GM12873 (cell line): ENCODE data around the gene UMODL1.

Experiments used
- CTCF ChIP-seq: IDR thresholded peaks from 2 replicates; pipeline ENCODE4 v1.5.1; 2012; ENCODE audit warnings: low read depth, mild to moderate bottlenecking, moderate library complexity, low read length, control low read depth; ENCODE audit not compliant: insufficient read depth; ENCODE audit errors: missing control alignments

Gene UMODL1

DNA sequence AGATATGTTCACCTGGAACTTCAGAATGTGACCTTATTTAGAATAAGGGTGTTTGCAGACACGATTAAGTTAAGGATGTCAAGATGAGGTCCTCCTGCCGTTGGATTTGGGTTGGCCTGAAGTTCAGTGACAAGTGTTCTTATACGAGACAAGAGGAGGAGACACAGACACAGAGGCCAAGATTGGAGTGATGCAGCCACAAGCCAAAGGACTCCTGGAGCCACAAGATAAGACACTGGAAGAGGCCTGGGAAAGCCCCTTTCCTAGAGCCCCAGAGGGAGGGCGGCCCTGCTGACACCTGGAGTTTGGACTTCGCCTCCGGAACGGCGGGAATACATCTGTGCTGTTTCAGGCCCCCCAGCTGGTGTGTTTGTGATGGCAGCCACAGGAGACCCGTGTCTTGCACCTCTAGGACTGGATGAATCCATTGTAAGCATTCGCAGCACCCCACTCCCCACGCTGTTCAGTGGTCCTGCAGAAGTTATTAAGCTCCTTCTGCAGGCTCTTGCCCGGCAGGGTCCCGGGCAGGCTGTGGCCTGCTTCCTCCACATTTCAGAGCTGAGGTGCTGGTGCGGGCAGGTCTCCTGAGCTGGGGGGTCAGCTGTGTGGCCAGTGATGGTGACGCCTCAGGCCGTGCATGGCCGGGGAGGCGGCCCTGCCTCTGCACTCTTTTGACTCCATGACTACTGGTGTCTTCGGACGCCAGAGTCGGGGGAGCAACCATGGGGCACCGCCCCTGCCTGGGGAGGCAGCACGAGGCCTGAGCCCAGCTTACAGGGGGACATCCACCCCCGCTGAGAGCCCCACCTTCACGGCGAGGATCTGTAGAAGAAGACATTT is 34.6 kb downstream of the UMODL1 start:
- TF ChIP-seq CTCF, result no peak

DNA sequence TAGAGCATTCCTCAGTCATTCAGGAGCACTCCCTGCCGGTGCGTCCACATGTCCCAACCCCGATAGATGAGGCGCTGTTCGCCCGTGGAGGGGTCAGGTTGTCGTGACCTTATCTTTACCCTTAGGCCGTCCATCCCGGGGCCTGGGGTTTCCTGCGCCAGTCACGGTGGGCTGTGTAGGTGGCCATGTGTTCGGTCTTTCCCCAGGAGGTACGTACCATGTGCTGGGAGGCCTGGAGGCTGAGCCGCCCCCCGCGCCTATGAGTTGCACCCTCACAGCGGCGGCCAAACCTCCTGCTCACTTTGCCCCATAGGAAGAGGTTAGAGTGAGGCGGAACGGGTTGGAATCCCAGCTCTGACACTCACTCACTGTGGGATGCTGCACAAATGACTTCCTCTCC is 35.3 kb downstream of the UMODL1 start:
- TF ChIP-seq CTCF, result no peak

DNA sequence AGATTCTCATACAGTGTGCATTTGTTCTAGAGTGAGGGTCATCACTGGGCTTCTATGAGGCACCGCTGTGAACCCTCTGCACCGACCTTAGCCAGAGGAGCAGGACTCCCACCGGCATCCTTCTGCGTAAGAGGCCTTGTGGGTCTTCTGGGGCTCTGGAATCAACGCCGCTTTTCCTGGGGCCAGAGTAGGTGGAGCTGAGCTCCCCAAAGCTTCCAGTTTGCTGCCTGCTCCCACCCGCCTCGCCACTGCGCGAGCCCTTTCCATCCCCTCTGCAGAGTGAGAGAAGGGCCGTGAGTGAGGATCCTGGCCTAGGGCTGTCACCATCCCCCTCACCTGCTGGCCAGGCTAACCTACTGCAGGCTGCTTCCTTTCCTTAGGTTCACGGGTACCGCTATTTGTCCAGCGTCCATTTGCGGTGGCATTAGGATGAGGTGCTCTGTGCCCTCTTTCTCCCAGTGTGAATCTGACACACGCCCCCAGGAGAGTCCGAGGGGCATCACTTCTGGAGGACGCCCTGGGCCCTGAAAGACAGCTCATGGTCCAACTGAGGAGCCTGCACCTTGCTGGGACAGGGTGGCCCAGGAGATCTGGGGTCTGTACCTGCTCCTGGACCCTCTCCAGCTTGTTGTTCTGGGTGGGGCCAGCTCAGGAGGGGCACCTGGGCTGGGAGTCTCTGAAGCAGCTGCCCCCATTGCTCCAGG is 36.2 kb downstream of the UMODL1 start:
- TF ChIP-seq CTCF, result peak; percentile 43

DNA sequence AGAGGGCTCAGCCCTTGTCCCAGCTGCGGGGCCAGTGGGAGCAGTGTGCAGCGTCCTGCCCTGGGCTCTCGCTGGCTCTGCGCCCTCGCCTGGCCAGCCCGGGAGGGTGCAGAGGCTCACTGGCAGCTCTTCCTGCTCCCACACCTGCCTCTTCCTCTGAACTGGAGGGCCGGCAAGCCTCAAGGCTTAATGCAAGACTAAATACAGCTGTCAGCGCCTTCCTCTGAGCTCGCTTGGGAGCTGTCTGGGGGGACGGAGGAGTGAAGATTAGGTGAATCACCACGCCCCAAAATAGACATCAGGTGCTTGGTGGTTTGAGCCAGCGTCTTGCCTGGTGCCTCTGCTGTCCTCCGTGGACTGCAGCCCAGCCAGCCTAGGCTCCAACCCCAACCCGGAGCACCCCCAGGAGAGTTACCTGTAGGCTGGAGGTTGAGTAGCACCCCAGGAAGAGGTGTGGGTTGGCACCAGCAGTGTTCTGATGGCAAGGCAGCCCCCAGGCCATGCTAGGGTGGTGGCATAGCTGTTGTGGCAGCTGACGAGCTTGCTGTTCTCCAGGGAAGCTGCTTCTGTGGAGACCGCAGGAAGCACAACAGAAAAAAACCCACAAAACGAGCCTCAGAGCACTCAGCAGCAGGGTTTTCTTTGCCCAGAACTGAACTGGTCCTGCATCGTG is 36.9 kb downstream of the UMODL1 start:
- peak; percentile 92 for TF ChIP-seq CTCF

DNA sequence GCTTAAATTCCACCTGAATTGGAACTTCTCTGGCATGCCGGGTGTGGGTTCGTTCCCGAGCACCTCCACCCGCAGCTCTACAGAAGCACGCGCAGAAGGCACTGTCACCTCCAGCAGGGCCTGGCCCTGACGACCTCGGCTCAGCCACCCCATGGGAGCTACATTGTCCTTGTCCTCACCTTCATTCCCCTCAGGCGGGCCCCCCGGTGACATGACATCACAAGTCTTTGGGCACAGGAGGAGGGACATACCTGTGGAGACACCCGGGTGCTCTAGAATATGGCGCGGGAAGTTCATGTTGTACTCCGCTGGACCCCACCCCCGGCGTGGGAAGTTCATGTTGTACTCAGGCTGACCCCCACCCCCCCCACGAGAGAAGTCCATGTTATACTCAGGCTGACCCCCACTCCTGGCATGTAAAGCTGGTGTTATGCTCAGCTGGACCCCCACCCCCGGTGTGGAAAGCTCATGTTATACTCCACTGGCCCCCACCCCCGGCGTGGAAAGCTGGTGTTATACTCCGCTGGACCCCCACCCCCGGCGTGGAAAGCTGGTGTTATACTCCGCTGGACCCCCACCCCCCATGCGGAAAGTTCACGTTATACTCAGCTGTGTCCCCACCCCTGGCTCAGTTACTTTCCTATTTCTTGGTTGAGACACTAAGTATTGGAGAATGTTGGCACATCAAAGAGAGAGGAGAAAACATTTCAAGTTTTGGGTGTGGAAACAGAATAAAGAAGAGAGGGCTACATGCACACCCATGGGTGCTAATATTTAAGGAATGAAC is 37.6 kb downstream of the UMODL1 start:
- TF ChIP-seq CTCF, result no peak

DNA sequence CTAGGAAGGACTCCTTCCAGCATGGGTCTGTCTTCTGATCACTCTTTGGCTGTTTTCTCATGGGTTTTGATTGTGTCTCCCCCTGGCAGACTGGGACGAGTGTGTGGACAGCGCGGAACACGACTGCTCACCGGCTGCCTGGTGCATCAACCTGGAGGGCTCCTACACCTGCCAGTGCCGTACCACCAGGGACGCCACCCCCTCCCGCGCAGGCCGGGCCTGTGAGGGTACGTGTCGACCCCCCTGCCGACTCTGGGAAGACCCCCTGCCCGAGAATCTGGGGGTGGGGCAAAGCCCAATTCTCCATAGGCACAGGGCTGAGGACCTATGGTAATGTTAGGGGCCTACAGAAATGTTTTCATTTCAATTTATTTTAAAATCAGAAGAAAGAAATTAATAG is 38.4 kb downstream of the UMODL1 start:
- TF ChIP-seq CTCF, result no peak
